Dermis blood vessel endothelial cell (primary cell): ENCODE results near the gene DSCAML1. TPM values are rescaled to one million over a fixed set of nuclear protein-coding genes. Genes with fewer than 3 reads are reported as not detected.
A peak's percentile ranks its signal among the peaks of the same experiment; 100 is the strongest.

Experiments used
- DNase-seq: peaks from one replicate; pipeline ENCODE4 v3.0.0; 2010
- total RNA-seq: library from RNA; depleted of rRNA; stranded (reverse); fragments of >200 nt; gene quantifications from 2 replicates; pipeline ENCODE4 v1.2.3, GENCODE V29; 2014

Gene DSCAML1
- total RNA-seq, 1 donor from 2014 or later, result under 0.01 TPM

DNA sequence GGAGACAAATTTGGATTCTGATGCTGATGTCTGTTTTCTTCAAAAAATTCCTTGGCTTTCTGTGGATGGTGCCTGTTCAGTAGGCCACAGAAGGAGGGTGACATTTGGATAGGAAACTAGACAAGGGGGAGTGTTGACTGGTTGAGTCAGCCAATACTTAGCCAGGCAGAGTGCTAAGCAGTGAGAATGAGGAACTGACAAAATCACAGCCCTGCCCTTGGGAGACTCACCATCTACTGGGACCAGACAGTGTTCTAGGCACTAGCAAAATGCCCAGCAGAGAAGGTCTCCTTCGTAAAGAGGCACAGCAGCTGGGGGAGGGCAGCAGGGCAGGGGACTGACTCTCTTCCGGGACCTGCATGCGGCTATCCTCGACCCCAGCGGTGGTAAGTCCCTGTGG, 190.2 kb downstream of the DSCAML1 start:
- no peak for DNase-seq

- no peak for DNase-seq
These were observed 190.8 kb downstream of the DSCAML1 start for GRCh38 chr11:117606211-117606610.

- no peak for DNase-seq
These were observed 191.7 kb downstream of the DSCAML1 start for GRCh38 chr11:117605331-117605730.

- no peak for DNase-seq
These were observed 192.6 kb downstream of the DSCAML1 start for GRCh38 chr11:117604336-117604995.

GRCh38 chr11:117603932-117604331, 193.1 kb downstream of the DSCAML1 start:
- no peak for DNase-seq

- no peak for DNase-seq
These were observed 195.9 kb downstream of the DSCAML1 start for GRCh38 chr11:117601006-117601708.

GRCh38 chr11:117600234-117600783, 196.7 kb downstream of the DSCAML1 start:
- no peak for DNase-seq

DNA sequence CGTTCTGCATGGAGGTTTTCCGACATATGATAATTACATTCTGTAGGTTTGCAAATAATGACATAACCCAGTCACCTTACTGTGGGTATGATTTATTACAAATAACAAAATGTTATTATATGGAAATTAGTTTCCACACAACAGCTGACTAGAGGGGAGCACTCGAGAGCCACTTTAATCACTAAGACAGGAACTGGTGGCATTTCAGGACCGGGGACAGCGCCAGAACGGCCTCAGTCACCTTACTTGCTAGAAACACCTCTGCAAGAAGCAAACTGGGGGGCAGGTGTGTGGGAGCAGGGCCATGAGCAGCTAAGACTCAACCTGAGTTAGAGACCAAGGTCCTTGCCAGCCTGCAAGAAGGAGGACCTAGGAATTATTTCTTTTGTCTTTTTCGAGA, 199.9 kb downstream of the DSCAML1 start:
- DNase-seq, result peak; percentile 65

DNA sequence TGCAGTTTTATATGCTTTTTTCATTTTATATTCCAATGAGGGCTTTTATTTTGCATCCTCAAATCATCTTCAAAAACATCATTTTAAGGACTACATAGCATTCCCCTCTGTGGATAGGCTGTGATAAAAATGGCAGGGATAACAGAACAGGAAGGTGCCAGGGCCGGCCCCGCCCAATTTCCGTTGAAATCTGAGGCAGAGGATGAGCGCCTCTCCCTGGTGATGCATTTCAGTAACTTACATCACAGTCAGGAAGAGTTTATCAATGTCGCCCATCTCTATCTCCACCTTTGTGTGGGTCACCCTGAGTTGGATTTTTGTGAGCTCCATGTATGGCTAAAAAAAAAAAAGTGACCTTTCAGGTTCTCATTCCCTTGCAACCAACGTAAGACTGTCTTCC, 201.6 kb downstream of the DSCAML1 start:
- no peak for DNase-seq

GRCh38 chr11:117594721-117595120, 202.3 kb downstream of the DSCAML1 start:
- no peak for DNase-seq

GRCh38 chr11:117593065-117593464, 204.0 kb downstream of the DSCAML1 start:
- no peak for DNase-seq

- DNase-seq, result no peak
These were observed 205.5 kb downstream of the DSCAML1 start for GRCh38 chr11:117591316-117592039.

GRCh38 chr11:117589063-117589462, 208.0 kb downstream of the DSCAML1 start:
- no peak for DNase-seq

DNA sequence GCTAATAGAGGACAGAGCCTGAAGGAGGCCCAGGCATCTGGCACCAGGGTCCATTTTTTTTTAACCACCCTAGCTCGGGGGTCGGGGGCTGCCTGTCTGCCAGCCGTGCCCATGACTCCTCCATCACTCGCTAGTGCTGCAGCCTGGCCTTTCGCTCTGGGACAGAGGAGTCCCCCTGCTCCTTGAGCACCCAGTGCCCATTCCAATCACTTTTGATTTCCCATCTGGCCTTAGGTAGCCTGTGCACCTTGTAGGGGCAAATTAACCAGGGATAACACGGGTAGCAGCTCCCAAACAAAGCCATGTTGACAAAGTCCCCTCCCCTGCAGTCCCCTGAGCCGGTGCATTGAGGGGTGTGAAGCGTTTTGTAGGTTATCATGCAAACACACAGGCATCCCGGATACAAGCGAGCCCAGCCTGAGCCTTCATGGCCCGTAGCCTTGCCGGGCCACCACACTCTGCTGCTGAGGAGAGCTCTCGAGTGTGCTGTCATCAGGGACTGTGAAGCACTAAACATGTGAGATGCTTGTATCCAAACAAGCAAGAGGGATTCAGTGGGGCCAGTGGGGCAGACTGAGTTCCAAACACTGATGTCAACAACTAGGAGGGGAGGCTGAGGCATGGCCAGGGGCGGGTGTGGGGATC, 208.7 kb downstream of the DSCAML1 start:
- no peak for DNase-seq

DNA sequence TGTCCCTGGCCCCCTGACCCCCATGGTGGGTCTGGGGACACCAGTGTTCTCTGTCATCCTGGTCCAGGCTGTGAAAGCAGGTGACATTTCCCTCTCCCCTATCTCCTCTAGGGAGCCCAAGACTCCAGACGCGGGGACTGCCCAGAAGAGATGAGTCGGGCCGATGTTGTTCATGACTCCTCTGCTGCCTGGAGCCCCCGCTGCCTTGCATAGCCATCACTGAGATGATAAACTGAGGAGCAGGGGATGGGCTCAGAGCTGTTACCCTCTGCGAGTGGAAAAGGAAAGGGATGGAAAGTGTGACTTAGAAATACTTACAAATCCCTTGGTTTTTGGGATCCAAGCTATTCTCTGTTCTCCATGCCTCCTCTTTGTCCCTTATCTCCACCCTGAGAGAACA, 209.6 kb downstream of the DSCAML1 start:
- DNase-seq, result no peak

DNA sequence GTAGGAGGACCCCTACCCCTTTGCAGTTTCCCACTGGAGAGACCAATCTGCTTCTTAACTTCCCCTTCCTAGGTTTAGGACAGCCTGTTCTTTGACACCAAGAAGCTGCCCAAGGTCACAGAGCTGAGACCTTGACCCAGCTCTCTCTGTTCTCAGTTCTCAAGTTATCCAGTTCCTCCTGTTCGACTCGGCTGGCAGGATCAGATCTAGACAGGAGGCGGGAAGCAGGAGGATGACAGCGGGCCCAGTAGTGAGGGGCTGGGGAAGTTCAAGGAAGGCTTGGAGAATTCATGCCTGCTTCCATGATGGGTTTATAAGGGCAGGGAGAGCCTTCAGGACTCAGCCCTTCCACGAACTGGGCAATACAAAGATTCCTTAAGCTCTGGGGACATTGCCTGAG, 210.6 kb downstream of the DSCAML1 start:
- no peak for DNase-seq

- no peak for DNase-seq
These were observed 211.4 kb downstream of the DSCAML1 start for GRCh38 chr11:117585631-117586030.

DNA sequence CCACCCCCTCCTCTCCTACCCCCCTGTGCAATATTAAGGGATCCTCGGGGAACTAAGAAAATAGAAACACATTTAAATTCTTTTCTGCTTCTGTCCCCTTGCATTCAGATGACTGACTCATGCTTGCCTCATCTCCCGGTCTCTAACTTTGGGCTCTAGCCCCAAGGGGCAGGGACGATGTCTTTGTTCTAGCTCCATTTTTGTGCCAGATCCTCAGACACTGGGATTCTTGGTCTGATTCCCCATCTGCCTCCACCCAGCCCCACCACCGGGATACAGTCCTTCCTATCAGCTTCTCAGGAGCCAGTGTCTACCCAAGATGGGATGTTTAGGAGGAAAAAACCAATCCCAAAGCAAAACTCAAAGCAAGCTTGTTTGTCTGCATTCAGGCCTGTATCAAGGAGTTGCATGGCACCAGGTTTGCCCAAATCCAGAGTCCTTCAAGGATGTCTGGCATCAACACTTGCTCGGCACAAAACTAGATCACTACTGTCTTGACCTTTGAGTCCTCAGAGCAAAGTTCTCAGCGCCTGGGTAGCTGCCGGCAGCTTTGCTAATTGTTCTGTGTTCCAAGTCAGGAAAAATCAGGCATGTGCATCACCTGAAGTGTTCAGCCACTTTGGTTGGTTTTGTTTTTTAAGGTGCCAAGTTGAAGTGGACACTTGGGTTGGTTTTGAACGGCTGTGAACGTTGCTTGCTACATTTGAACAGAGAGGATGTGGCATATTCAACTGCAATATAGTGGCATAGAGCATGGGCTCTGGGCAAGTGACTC, 212.8 kb downstream of the DSCAML1 start:
- no peak for DNase-seq

GRCh38 chr11:117583063-117583801, 213.8 kb downstream of the DSCAML1 start:
- DNase-seq, result no peak

DNA sequence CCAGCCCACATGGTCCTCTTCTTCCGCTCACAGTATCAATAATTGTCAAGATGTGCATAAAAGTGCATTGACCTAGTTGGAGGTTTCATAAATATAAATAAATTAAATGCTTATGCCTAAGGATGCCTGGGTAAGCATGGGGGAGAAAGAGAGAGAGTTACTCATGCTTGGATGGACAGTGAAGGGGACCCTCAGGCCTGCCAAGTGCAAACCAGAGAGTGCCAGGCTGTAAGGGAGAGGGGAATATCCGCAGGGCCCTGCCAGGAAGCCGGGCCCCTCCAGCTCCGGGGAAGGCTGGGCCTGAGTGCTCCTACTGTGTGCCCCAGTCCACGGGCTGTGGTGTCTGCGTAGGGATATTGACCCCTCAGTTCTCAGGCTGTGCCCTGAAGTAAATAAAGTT, 214.6 kb downstream of the DSCAML1 start:
- no peak for DNase-seq

DNA sequence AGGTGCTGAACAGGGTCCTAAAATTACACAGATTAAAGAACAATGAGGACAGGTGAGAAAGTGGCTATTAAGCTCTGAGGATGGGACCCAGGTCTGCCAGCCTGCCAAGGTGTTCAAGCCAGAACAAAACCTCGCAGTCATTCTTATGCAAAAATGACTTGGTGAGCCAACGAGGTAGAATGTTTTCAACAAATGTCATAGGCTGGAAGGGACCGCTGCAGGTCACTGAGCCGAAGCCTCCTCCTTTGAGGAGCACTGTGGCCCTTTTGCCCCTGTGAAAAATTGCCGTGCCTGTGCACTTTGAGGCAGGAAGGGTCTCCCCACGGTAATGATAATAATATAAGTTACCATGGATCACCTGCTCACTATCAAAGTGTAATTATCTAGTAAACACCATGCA, 216.2 kb downstream of the DSCAML1 start:
- DNase-seq, result no peak
